GM23248 (cell line): ENCODE data around the gene RPL27A. TPM values are rescaled to one million over a fixed set of nuclear protein-coding genes. Genes with fewer than 3 reads are reported as not detected.

ENCODE experiments used
- DNase-seq: peaks from one replicate; pipeline ENCODE4 v3.0.0-alpha.2; 2015
- H2AFZ ChIP-seq: fragments of 200-600 bp; sonication (generic); 2 replicates; pipeline ENCODE4 v1.6.1; 2016; ENCODE audit warnings: antibody characterized with exemption
- H3F3A ChIP-seq: fragments of 200-600 bp; sonication (generic); 2 replicates; pipeline ENCODE4 v1.6.1; 2016; ENCODE audit warnings: mild to moderate bottlenecking, antibody characterized with exemption, mixed run types; ENCODE audit not compliant: insufficient read depth
- H3K27ac ChIP-seq: fragments of 200-600 bp; sonication (generic); 2 replicates; pipeline ENCODE4 v1.5.1; 2016; ENCODE audit warnings: mild to moderate bottlenecking
- H3K27me3 ChIP-seq: fragments of 200-600 bp; sonication (generic); replicated peaks from 2 replicates; pipeline ENCODE4 v1.6.1; 2016; ENCODE audit warnings: mild to moderate bottlenecking; ENCODE audit not compliant: insufficient read depth
- H3K36me3 ChIP-seq: fragments of 200-600 bp; sonication (generic); 2 replicates; pipeline ENCODE4 v1.6.1; 2016; ENCODE audit warnings: low read depth, mild to moderate bottlenecking
- H3K4me1 ChIP-seq: fragments of 200-600 bp; sonication (generic); 2 replicates; pipeline ENCODE4 v1.6.1; 2016; ENCODE audit warnings: mild to moderate bottlenecking; ENCODE audit not compliant: insufficient read depth
- H3K4me2 ChIP-seq: fragments of 200-600 bp; sonication (generic); one replicate; pipeline ENCODE4 v1.6.1; 2016; ENCODE audit warnings: mild to moderate bottlenecking; ENCODE audit not compliant: unreplicated experiment
- H3K4me3 ChIP-seq: fragments of 200-600 bp; sonication (generic); 2 replicates; pipeline ENCODE4 v1.5.1; 2016; ENCODE audit warnings: mild to moderate bottlenecking
- H3K79me2 ChIP-seq: fragments of 200-600 bp; sonication (generic); 2 replicates; pipeline ENCODE4 v1.6.1; 2016; ENCODE audit warnings: mild to moderate bottlenecking; ENCODE audit not compliant: insufficient read depth
- H3K9ac ChIP-seq: fragments of 200-600 bp; sonication (generic); 2 replicates; pipeline ENCODE4 v1.6.1; 2016; ENCODE audit warnings: mild to moderate bottlenecking
- H3K9me2 ChIP-seq: fragments of 200-600 bp; sonication (generic); 2 replicates; pipeline ENCODE4 v1.6.1; 2016; ENCODE audit warnings: mixed run types, mild to moderate bottlenecking, moderate library complexity; ENCODE audit not compliant: insufficient read depth
- H3K9me3 ChIP-seq: fragments of 200-600 bp; sonication (generic); one replicate; pipeline ENCODE4 v1.6.1; 2017; ENCODE audit warnings: low read depth
- H4K20me1 ChIP-seq: fragments of 200-600 bp; sonication (generic); 2 replicates; pipeline ENCODE4 v1.6.0; 2016; ENCODE audit not compliant: insufficient read depth
- EZH2 ChIP-seq: fragments of 200-600 bp; sonication (generic); IDR thresholded peaks from 2 replicates; pipeline ENCODE4 v1.6.1; 2018; ENCODE audit warnings: antibody characterized with exemption, mild to moderate bottlenecking; ENCODE audit not compliant: insufficient read depth, poor library complexity, severe bottlenecking
- EZH2phosphoT487 ChIP-seq: fragments of 200-600 bp; sonication (generic); IDR thresholded peaks from 2 replicates; pipeline ENCODE4 v1.6.1; 2018; ENCODE audit warnings: antibody characterized with exemption, moderate library complexity, mild to moderate bottlenecking, low read depth; ENCODE audit not compliant: insufficient read depth
- WGBS, 2 experiments: methylation state at CpG; one replicate each; pipeline ENCODE4 v1.1.6; 2015 to 2017; ENCODE audit warnings: low lambda C conversion rate in 2 of 2, low coverage in 1 of 2; ENCODE audit errors: missing lambda C conversion rate in 2 of 2; 5-methylcytosine and 5-hydroxymethylcytosine counted together
- in situ Hi-C: fragments of 300-500 bp; cut with MboI; formaldehyde crosslinking; loops from 2 replicates; pipeline ENCODE4 v1.15.0; 2020
- polyA plus RNA-seq: library from polyadenylated mRNA; unstranded; fragments of >200 nt; fragmentation: Nextera tagmentation; extraction: Ambion mirVana; gene quantifications from 2 replicates; pipeline ENCODE4 v1.2.1, GENCODE V29; 2016
- total RNA-seq: library from RNA; depleted of rRNA; stranded (reverse); fragments of >200 nt; shearing (Covaris generic); gene quantifications from 2 replicates; pipeline ENCODE4 v1.2.3, GENCODE V29; 2014; rRNA removed

Gene RPL27A
- total RNA-seq (460 and 520 TPM in 2 replicates), polyA plus RNA-seq (1,046 and 1,073 TPM in 2 replicates)

- Histone ChIP-seq H3K27ac (peak within 1 kb of the TSS; percentile 90), H3F3A (peaks cover 36% of the 10 kb centered on the region), H4K20me1 (no peaks in the 10 kb centered on the region), H3K9me3 (no peaks in the 10 kb centered on the region), H3K4me1 (peaks cover 14% of the 10 kb centered on the region; the same call in 1 of the 2 replicates), H3K9ac (peak within 1 kb of the TSS; percentile 99), H3K79me2 (peaks cover 50% of the 10 kb centered on the region), H3K27me3 (no peaks in the 10 kb centered on the region), H3K36me3 (peaks cover 36% of the 10 kb centered on the region), H3K4me3 (peak within 1 kb of the TSS; percentile 95), H3K9me2 (no peaks in the 10 kb centered on the region), H2AFZ (peak within 1 kb of the TSS; percentile 76), H3K4me2 (peak within 1 kb of the TSS; percentile 98)
- TF ChIP-seq EZH2: no peak
- TF ChIP-seq EZH2phosphoT487: no peak
- in situ Hi-C loops: no loop called here
- peak; percentile 99 for DNase-seq
- 1% methylated on average over 47 to 65 of the region's 67 CpGs for WGBS, 2 experiments
Measured at GRCh38 chr11:8682303-8683114, at the start of gene RPL27A, which contains the start of gene TRIM66. RPL27A (plus strand) TSS chr11:8682792; CDS start chr11:8682814, 22 bp downstream. TRIM66 (minus strand) TSS chr11:8682665; CDS start chr11:8672274, 10,391 bp downstream.

DNA sequence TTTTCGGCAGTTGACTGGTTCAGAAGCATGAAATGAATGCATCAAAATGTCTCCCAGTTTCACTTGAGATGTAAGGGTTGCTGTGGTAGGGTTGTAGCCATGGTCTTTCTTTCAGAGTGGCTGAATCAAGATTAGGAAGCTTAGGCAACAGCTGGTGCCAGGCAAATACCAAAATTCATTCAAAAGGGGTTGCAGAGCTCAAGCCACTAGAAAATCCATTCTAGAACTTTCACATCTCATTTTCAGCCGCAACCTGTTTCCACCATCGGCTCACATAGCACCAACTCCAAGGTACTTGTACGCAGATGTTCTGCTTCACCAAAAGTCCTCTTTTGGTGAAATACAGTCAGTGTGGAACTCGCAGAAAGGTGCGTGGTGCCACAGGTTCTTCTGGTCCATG, 48.1 kb upstream of the RPL27A start:
- Histone ChIP-seq H3K27me3 (no peaks in the 10 kb centered on the region), H3K27ac (no peak overlapping the region), H2AFZ (no peak overlapping the region), H3K4me1 (peaks cover 11% of the 10 kb centered on the region), H3K9me2 (no peaks in the 10 kb centered on the region), H3K79me2 (no peaks in the 10 kb centered on the region), H3F3A (peaks cover 4% of the 10 kb centered on the region; the same call in 1 of the 2 replicates), H4K20me1 (no peaks in the 10 kb centered on the region), H3K4me3 (no peak overlapping the region), H3K4me2 (no peak overlapping the region), H3K36me3 (peaks cover 8% of the 10 kb centered on the region; the same call in 1 of the 2 replicates), H3K9me3 (no peaks in the 10 kb centered on the region), H3K9ac (no peak overlapping the region)
- DNase-seq: no peak
- WGBS, 2 experiments: 93 to 95% methylated on average over 6 of the region's 6 CpGs
- TF ChIP-seq EZH2phosphoT487 (no peak), EZH2 (no peak)
- in situ Hi-C loops: no loop called here

GRCh38 chr11:8636127-8636526, 46.5 kb upstream of the RPL27A start:
- Histone ChIP-seq H3K79me2 (no peaks in the 10 kb centered on the region), H3K9me2 (no peaks in the 10 kb centered on the region), H3K27me3 (no peaks in the 10 kb centered on the region), H3K27ac (no peak overlapping the region), H3K9me3 (no peaks in the 10 kb centered on the region), H4K20me1 (no peaks in the 10 kb centered on the region), H3K9ac (no peak overlapping the region), H3K4me2 (no peak overlapping the region), H3K4me1 (peaks cover 11% of the 10 kb centered on the region), H3F3A (peaks cover 4% of the 10 kb centered on the region; the same call in 1 of the 2 replicates), H3K36me3 (peaks cover 8% of the 10 kb centered on the region; the same call in 1 of the 2 replicates), H3K4me3 (no peak overlapping the region), H2AFZ (no peak overlapping the region)
- no peak for DNase-seq
- WGBS, 2 experiments: 80 to 84% methylated on average over 2 of the region's 2 CpGs
- no peak for TF ChIP-seq EZH2phosphoT487
- no peak for TF ChIP-seq EZH2
- in situ Hi-C loops: no loop called here

GRCh38 chr11:8638300-8638699, 44.3 kb upstream of the RPL27A start:
- TF ChIP-seq EZH2 (no peak), EZH2phosphoT487 (no peak)
- Histone ChIP-seq H3K4me2 (no peak overlapping the region), H3K36me3 (peaks cover 8% of the 10 kb centered on the region; the same call in 1 of the 2 replicates), H3K9ac (no peak overlapping the region), H3F3A (no peaks in the 10 kb centered on the region), H3K4me3 (no peak overlapping the region), H2AFZ (no peak overlapping the region), H4K20me1 (no peaks in the 10 kb centered on the region), H3K4me1 (peaks cover 7% of the 10 kb centered on the region; the same call in 1 of the 2 replicates), H3K9me3 (no peaks in the 10 kb centered on the region), H3K9me2 (no peaks in the 10 kb centered on the region), H3K27me3 (no peaks in the 10 kb centered on the region), H3K79me2 (no peaks in the 10 kb centered on the region), H3K27ac (no peak overlapping the region)
- in situ Hi-C loops: no loop called here
- peak; percentile 61 for DNase-seq
- WGBS, 2 experiments: 42 to 49% methylated on average over 5 of the region's 5 CpGs
